Sigmoid colon (tissue), 4 donors: ENCODE data around the gene CACNA1C.

Experiments used
- CTCF ChIP-seq, 4 experiments: fragments of 450-650 bp in 3 of 4; fragments of 200-600 bp in 1 of 4; IDR thresholded peaks; one replicate each; pipeline ENCODE4 v1.5.1; 2016 to 2019; ENCODE audit warnings: antibody characterized with exemption in 4 of 4, mild to moderate bottlenecking in 3 of 4, moderate library complexity in 2 of 4
- EP300 ChIP-seq, 4 donors: sonication (generic); formaldehyde crosslinking; IDR thresholded peaks; one replicate each; pipeline ENCODE4 v1.6.1; 2017; ENCODE audit warnings: antibody characterized with exemption in 4 of 4
- POLR2A ChIP-seq, 2 donors: fragments of 450-650 bp; IDR thresholded peaks; one replicate each; pipeline ENCODE4 v1.6.1; 2016; ENCODE audit warnings: antibody characterized with exemption in 2 of 2, mild to moderate bottlenecking in 2 of 2, moderate library complexity in 2 of 2
- POLR2AphosphoS5 ChIP-seq, 4 donors: sonication (generic); formaldehyde crosslinking; IDR thresholded peaks; one replicate each; pipeline ENCODE4 v1.6.1; 2017; ENCODE audit warnings: antibody characterized with exemption in 4 of 4

GRCh38 chr12:2234646-2235350, 182.0 kb downstream of the CACNA1C start:
- no peak for TF ChIP-seq CTCF (IDR thresholded peaks at IDR 0.05)
- no peak for TF ChIP-seq POLR2A (IDR thresholded peaks at IDR 0.05)
- no peak for TF ChIP-seq POLR2AphosphoS5 (IDR thresholded peaks at IDR 0.05)
- TF ChIP-seq EP300 (IDR thresholded peaks at IDR 0.05): no peak
